Measurements from ENCODE around the gene XRCC6.

XRCC6 gene

GRCh38 chr22:41598891-41599635 is 22.0 kb upstream of the XRCC6 start:
- H3K4me3 ChIP-seq (ENCODE audit: low read depth, low read length), result no peak overlapping the region
- TF ChIP-seq CTCF (conservative IDR thresholded peaks at IDR 0.05; ENCODE audit: low read depth, low read length), result no peak
- no peak for DNase-seq (ENCODE audit: low read depth)

- DNase-seq (ENCODE audit: low read depth), result no peak
- H3K4me3 ChIP-seq (ENCODE audit: low read depth, low read length), result no peak overlapping the region
- no peak for TF ChIP-seq CTCF (conservative IDR thresholded peaks at IDR 0.05; ENCODE audit: low read depth, low read length)
Observed at GRCh38 chr22:41600976-41601375, 20.1 kb upstream of the XRCC6 start.

GRCh38 chr22:41603873-41604332 is 17.2 kb upstream of the XRCC6 start:
- TF ChIP-seq CTCF (conservative IDR thresholded peaks at IDR 0.05; ENCODE audit: low read depth, low read length), result no peak
- DNase-seq (ENCODE audit: low read depth), result no peak

GRCh38 chr22:41608386-41608785 is 12.7 kb upstream of the XRCC6 start:
- TF ChIP-seq CTCF (conservative IDR thresholded peaks at IDR 0.05; ENCODE audit: low read depth, low read length), result no peak
- H3K4me3 ChIP-seq (ENCODE audit: low read depth, low read length), result no peak overlapping the region
- DNase-seq (ENCODE audit: low read depth), result no peak

More at GRCh38 chr22:41603873-41604332, 17.2 kb upstream of the XRCC6 start:
- H3K4me3 ChIP-seq (ENCODE audit: low read depth, low read length), result no peak overlapping the region

- no peak for DNase-seq (ENCODE audit: low read depth)
- H3K4me3 ChIP-seq (ENCODE audit: low read depth, low read length), result no peak overlapping the region
- TF ChIP-seq CTCF (conservative IDR thresholded peaks at IDR 0.05; ENCODE audit: low read depth, low read length), result no peak
Observed at GRCh38 chr22:41612603-41613306, 8.3 kb upstream of the XRCC6 start.

GRCh38 chr22:41613456-41613855 is 7.6 kb upstream of the XRCC6 start:
- TF ChIP-seq CTCF (conservative IDR thresholded peaks at IDR 0.05; ENCODE audit: low read depth, low read length), result no peak
- H3K4me3 ChIP-seq (ENCODE audit: low read depth, low read length), result no peak overlapping the region
- no peak for DNase-seq (ENCODE audit: low read depth)

Measured in choroid plexus epithelial cell (primary cell).